Endothelial cell of umbilical vein (primary cell): ENCODE results near the gene GALNT9. TPM values are rescaled to one million over a fixed set of nuclear protein-coding genes. Genes with fewer than 3 reads are reported as not detected.

ENCODE experiments used
- BruUV-seq: library from RNA; stranded (reverse); fragments of 400-500 nt; replicated peaks from 2 replicates; lab custom pipeline; 2021; lab: Mats Ljungman, UMichigan
- CTCF ChIA-PET: fragments of 300-600, 350-600 bp; sonication (Branson Sonifier 250); formaldehyde crosslinking; loops from one replicate; lab custom pipeline; 2021; ENCODE audit warnings: antibody characterized with exemption, inconsistent platforms; lab: Charles Lee
- POLR2A ChIA-PET: fragments of 300-600, 350-600 bp; sonication (Branson Sonifier 250); formaldehyde crosslinking; loops from one replicate; lab custom pipeline; 2021; ENCODE audit warnings: antibody characterized with exemption, inconsistent platforms; lab: Charles Lee
- DNase-seq: peaks from one replicate; pipeline ENCODE4 v3.0.0-alpha.2; 2011; ENCODE audit warnings: low read depth, low spot score
- FAIRE-seq: peaks from 2 replicates; lab custom pipeline; 2011; peaks lifted over from hg19 to GRCh38; lab: Jason Lieb, UNC
- H2AFZ ChIP-seq: 2 replicates; pipeline ENCODE4 v1.6.0; 2012; ENCODE audit warnings: low read depth, low read length, control low read depth, inconsistent platforms
- H3K27ac ChIP-seq: 2 replicates; pipeline ENCODE4 v1.5.1; 2011; ENCODE audit warnings: low read depth, mild to moderate bottlenecking, control low read depth, low read length, moderate library complexity; ENCODE audit not compliant: insufficient read depth
- H3K27me3 ChIP-seq, 2 experiments: 2 replicates each; pipeline versions ENCODE4 v1.6.0 to v1.6.1; 2011; ENCODE audit warnings: low read length in 2 of 2, mixed read lengths in 1 of 2; ENCODE audit not compliant: control insufficient read depth in 2 of 2, insufficient read depth in 2 of 2
- H3K36me3 ChIP-seq, 2 experiments: 2 replicates in 1 of 2; 3 replicates in 1 of 2; pipeline ENCODE4 v1.5.1; 2011; ENCODE audit warnings: low read length in 2 of 2, mild to moderate bottlenecking in 1 of 2, moderate library complexity in 1 of 2; ENCODE audit not compliant: control insufficient read depth in 2 of 2, insufficient read depth in 2 of 2; ENCODE audit errors: extremely low read depth in 1 of 2
- H3K4me1 ChIP-seq: 3 replicates; pipeline ENCODE4 v1.5.1; 2011; ENCODE audit warnings: mild to moderate bottlenecking, low read length; ENCODE audit not compliant: control insufficient read depth, insufficient read depth; ENCODE audit errors: extremely low read depth
- H3K4me2 ChIP-seq: 2 replicates; pipeline ENCODE4 v1.6.1; 2011; ENCODE audit warnings: low read length, control low read depth, mixed read lengths; ENCODE audit not compliant: insufficient read depth
- H3K4me3 ChIP-seq, 3 experiments: fragments of 200-600 bp in 1 of 3; sonication (generic), shearing (Covaris generic) in 1 of 3; replicated peaks in 1 of 3; 2 replicates each; pipeline ENCODE4 v1.5.1; 2011 to 2016; ENCODE audit warnings: control low read depth in 3 of 3, low read length in 3 of 3, mild to moderate bottlenecking in 2 of 3, inconsistent platforms in 1 of 3, low read depth in 1 of 3, moderate library complexity in 1 of 3; ENCODE audit not compliant: insufficient read depth in 1 of 3
- H3K79me2 ChIP-seq: 2 replicates; pipeline ENCODE4 v1.6.0; 2012; ENCODE audit warnings: low read length, inconsistent platforms; ENCODE audit not compliant: control insufficient read depth, insufficient read depth
- H3K9ac ChIP-seq: replicated peaks from 2 replicates; pipeline ENCODE3; 2011; ENCODE audit warnings: low read length, control low read depth; ENCODE audit not compliant: insufficient read depth; ENCODE audit errors: extremely low read depth
- H3K9me1 ChIP-seq: replicated peaks from 3 replicates; pipeline ENCODE4 v1.6.0; 2011; ENCODE audit warnings: mild to moderate bottlenecking, low read length; ENCODE audit not compliant: control insufficient read depth, insufficient read depth; ENCODE audit errors: extremely low read depth
- H3K9me3 ChIP-seq: replicated peaks from 2 replicates; pipeline ENCODE4 v1.5.1; 2012; ENCODE audit warnings: low read length, inconsistent platforms; ENCODE audit not compliant: control insufficient read depth, insufficient read depth
- H4K20me1 ChIP-seq: replicated peaks from 2 replicates; pipeline ENCODE3; 2011; ENCODE audit warnings: mild to moderate bottlenecking, low read length; ENCODE audit not compliant: control insufficient read depth, insufficient read depth; ENCODE audit errors: extremely low read depth
- EZH2 ChIP-seq: IDR thresholded peaks from 2 replicates; pipeline ENCODE4 v1.6.1; 2012; ENCODE audit warnings: borderline replicate concordance, low read depth, mild to moderate bottlenecking, moderate library complexity, low read length, inconsistent platforms; ENCODE audit not compliant: severe bottlenecking
- FOS ChIP-seq: IDR thresholded peaks from 2 replicates; pipeline ENCODE4 v1.6.1; 2011; ENCODE audit warnings: mild to moderate bottlenecking, low read length, moderate library complexity, borderline replicate concordance; ENCODE audit not compliant: insufficient read depth
- GATA2 ChIP-seq: IDR thresholded peaks from 2 replicates; pipeline ENCODE4 v1.7.0; 2011; ENCODE audit warnings: low read depth, mild to moderate bottlenecking, moderate library complexity, mixed read lengths, low read length; ENCODE audit not compliant: insufficient read length, insufficient read depth
- JUN ChIP-seq: IDR thresholded peaks from 2 replicates; pipeline ENCODE4 v1.6.1; 2011; ENCODE audit warnings: borderline replicate concordance, low read depth; ENCODE audit not compliant: insufficient read length, insufficient read depth
- MYC ChIP-seq: IDR thresholded peaks from one replicate; pipeline ENCODE4 v1.6.1; 2011; ENCODE audit warnings: mild to moderate bottlenecking, low read depth, low read length
- POLR2A ChIP-seq: IDR thresholded peaks from 2 replicates; pipeline ENCODE4 v1.6.1; 2012; ENCODE audit warnings: low read depth, mild to moderate bottlenecking, control low read depth, low read length
- POLR2AphosphoS5 ChIP-seq: IDR thresholded peaks from 2 replicates; pipeline ENCODE4 v1.6.1; 2012; ENCODE audit warnings: low read depth, mild to moderate bottlenecking, control low read depth, low read length, moderate library complexity; ENCODE audit not compliant: insufficient read depth
- dilution Hi-C: fragments of 300-500 bp; cut with MboI; formaldehyde crosslinking; loops from one replicate; pipeline ENCODE4 v1.15.0; 2019; ENCODE audit warnings: low sequenced_read_pairs; ENCODE audit not compliant: extremely low pct_ligation_motif_present
- intact Hi-C: fragments of 100-400 bp; cut with micrococcal nuclease; formaldehyde crosslinking; loops from one replicate; pipeline ENCODE4 v1.10.0; 2022
- polyA plus RNA-seq, 4 experiments: library from polyadenylated mRNA; depleted of rRNA in 3 of 4; stranded (reverse) in 3 of 4; unstranded in 1 of 4; fragments of >200 nt; gene quantifications; 2 replicates each; pipeline versions ENCODE4 v1.2.1 to v1.2.3, GENCODE V29; 2011 to 2012; ENCODE audit warnings: missing spikeins in 1 of 4
- total RNA-seq: library from RNA; stranded (reverse); gene quantifications from 2 replicates; pipeline ENCODE4 v1.2.3, GENCODE V29; 2021
- TF ChIP-seq, protein P1 (sequence below): IDR thresholded peaks from 2 replicates; pipeline ENCODE4 v1.6.1; 2011; ENCODE audit not compliant: insufficient read depth, insufficient read length
- TF ChIP-seq, protein P2 (sequence below), 2 donors: IDR thresholded peaks; 1 replicate in 1 of 2; 2 replicates in 1 of 2; pipeline ENCODE4 v1.5.1; 2011; ENCODE audit warnings: low read length in 2 of 2, mild to moderate bottlenecking in 2 of 2, moderate library complexity in 2 of 2, control low read depth in 1 of 2, inconsistent platforms in 1 of 2, low read depth in 1 of 2; ENCODE audit not compliant: insufficient read depth in 1 of 2; ENCODE audit errors: extremely low read depth in 1 of 2

The GALNT9 gene
- total and polyA plus RNA-seq, 2 donors (not counting 3 experiments of a cell fraction or from before 2014, with no cell fraction given) = 0.14 to 0.73 TPM

DNA sequence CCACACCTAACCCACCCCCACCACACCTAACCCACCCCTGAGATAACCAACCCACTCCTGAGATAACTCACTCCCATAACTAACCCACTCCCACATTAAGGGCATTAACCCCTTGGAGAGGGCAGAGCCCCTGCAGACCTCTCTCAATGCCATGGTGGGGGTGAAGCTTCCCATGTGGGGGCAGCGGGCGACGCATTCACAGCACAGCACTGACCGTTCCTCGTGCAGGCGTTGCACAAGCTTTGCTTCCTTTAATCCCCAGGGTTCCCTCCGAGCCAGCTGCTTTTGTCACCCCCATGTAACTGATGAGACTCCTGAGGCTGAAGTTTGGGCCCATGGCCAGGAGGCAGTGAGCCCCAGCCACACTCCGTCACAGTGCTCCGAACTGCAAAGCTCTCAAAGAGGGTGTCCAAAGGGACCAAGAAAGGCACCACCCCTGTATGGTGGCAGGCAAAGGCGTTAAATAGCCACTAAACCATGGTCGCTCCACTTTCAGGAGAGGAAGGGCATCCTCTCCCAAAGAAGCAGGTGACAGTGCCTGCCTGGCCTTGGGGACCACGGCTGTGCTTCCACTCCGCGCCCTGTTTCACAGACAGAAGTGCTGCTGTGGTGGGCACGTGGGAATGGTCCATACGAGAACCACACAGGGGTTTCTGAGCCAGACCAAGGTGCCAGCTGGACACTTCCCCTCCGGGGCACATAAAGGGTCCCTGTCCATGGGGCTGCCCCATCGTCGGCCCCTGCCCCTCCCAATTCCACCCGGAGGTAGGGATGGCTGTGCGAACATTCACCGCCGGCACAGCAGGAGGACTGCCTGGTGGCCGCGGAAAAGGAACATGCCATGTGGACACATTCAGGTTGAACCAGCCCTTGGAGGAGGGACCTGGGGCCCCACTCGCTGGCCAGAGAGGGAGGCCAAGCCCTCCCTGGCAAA, 28.3 kb downstream of the GALNT9 start:
- no peak overlapping the region for H3K27ac ChIP-seq
- BruUV-seq = no TSS peak
- no peak for FAIRE-seq
- H4K20me1 ChIP-seq = no peaks in the 10 kb centered on the region
- POLR2A ChIA-PET = no interaction called here
- H3K9me3 ChIP-seq = no peaks in the 10 kb centered on the region
- no peak overlapping the region for H2AFZ ChIP-seq
- no peaks in the 10 kb centered on the region for H3K79me2 ChIP-seq
- H3K4me2 ChIP-seq = no peak overlapping the region
- TF ChIP-seq, protein P1, sequence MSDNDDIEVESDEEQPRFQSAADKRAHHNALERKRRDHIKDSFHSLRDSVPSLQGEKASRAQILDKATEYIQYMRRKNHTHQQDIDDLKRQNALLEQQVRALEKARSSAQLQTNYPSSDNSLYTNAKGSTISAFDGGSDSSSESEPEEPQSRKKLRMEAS = no peak
- TF ChIP-seq EZH2 (no peak), POLR2AphosphoS5 (no peak), FOS (no peak), MYC (no peak), JUN (no peak), GATA2 (no peak), POLR2A (no peak)
- TF ChIP-seq, protein P2, sequence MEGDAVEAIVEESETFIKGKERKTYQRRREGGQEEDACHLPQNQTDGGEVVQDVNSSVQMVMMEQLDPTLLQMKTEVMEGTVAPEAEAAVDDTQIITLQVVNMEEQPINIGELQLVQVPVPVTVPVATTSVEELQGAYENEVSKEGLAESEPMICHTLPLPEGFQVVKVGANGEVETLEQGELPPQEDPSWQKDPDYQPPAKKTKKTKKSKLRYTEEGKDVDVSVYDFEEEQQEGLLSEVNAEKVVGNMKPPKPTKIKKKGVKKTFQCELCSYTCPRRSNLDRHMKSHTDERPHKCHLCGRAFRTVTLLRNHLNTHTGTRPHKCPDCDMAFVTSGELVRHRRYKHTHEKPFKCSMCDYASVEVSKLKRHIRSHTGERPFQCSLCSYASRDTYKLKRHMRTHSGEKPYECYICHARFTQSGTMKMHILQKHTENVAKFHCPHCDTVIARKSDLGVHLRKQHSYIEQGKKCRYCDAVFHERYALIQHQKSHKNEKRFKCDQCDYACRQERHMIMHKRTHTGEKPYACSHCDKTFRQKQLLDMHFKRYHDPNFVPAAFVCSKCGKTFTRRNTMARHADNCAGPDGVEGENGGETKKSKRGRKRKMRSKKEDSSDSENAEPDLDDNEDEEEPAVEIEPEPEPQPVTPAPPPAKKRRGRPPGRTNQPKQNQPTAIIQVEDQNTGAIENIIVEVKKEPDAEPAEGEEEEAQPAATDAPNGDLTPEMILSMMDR (IDR thresholded peaks at IDR 0.05; ENCODE audit: extremely low read depth in 1 of 2, insufficient read depth in 1 of 2, low read depth in 1 of 2, low read length in 2 of 2) = no peak
- no peaks in the 10 kb centered on the region for H3K9me1 ChIP-seq
- dilution Hi-C loops (no loop called here), intact Hi-C loops (no loop called here)
- H3K4me3 ChIP-seq = no peak overlapping the region
- H3K9ac ChIP-seq = no peak overlapping the region
- H3K36me3 ChIP-seq = no peaks in the 10 kb centered on the region
- CTCF ChIA-PET = no interaction called here
- no peaks in the 10 kb centered on the region for H3K4me1 ChIP-seq
- no peaks in the 10 kb centered on the region for H3K27me3 ChIP-seq
- no peak for DNase-seq
